Type B pancreatic cell (in vitro differentiated cells): ENCODE measurements around the gene IGDCC3. TPM values are rescaled to one million over a fixed set of nuclear protein-coding genes. Genes with fewer than 3 reads are reported as not detected.

ENCODE experiments used
- DNase-seq: peaks from one replicate; pipeline ENCODE4 v3.0.0; 2021; ENCODE audit warnings: mixed read lengths; ENCODE audit not compliant: unreplicated experiment; ENCODE audit errors: extremely low spot score
- H3K27ac Mint-ChIP-seq: 2 replicates; pipeline ENCODE4 v1.8.0; 2021; ENCODE audit warnings: mild to moderate bottlenecking, mixed read lengths
- H3K27me3 Mint-ChIP-seq: 2 replicates; pipeline ENCODE4 v1.8.0; 2021; ENCODE audit warnings: mixed read lengths
- H3K36me3 Mint-ChIP-seq: 2 replicates; pipeline ENCODE4 v1.8.0; 2021; ENCODE audit warnings: mixed read lengths
- H3K4me1 Mint-ChIP-seq: one replicate; pipeline ENCODE4 v1.8.0; 2021; ENCODE audit warnings: mixed read lengths; ENCODE audit not compliant: unreplicated experiment
- H3K4me3 Mint-ChIP-seq: 2 replicates; pipeline ENCODE4 v1.8.0; 2021; ENCODE audit warnings: mild to moderate bottlenecking, mixed read lengths
- H3K9me3 Mint-ChIP-seq: 2 replicates; pipeline ENCODE4 v1.8.0; 2021; ENCODE audit warnings: mixed read lengths
- total RNA-seq: library from RNA; stranded (reverse); gene quantifications from 2 replicates; pipeline ENCODE4 v1.2.1, GENCODE V29; 2021; ENCODE audit warnings: low replicate concordance
- TF ChIP-seq, protein P1 (sequence below): fragments of 200-600 bp; sonication (generic); conservative IDR thresholded peaks from 2 replicates; pipeline ENCODE4 v1.5.0; 2021; ENCODE audit warnings: antibody characterized with exemption, mild to moderate bottlenecking

The IGDCC3 gene
- total RNA-seq, 1 donor from 2014 or later, result 169 TPM

DNA sequence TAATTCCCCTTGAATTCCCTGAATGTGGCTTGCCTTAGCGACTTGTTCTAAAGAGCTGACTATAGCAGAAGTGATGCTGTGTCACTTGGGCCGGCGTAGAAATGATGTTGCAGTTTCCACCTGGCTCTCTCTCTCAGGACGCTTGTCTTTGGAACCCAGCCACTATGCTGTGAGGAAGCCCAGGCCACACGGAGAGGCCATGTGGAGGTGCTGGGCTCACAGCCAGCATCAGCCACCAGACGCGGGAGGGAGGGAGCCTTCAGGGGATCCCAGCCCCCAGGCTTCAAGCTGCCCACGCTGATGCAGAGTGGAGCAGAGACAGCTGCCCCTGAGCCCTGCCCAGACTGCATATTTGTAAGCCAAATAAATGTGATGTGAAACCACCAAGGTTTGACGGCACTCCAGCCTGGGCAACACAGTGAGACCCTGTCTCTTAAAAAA lies 54.7 kb downstream of the IGDCC3 start:
- no peak overlapping the region for H3K27ac Mint-ChIP-seq

DNA sequence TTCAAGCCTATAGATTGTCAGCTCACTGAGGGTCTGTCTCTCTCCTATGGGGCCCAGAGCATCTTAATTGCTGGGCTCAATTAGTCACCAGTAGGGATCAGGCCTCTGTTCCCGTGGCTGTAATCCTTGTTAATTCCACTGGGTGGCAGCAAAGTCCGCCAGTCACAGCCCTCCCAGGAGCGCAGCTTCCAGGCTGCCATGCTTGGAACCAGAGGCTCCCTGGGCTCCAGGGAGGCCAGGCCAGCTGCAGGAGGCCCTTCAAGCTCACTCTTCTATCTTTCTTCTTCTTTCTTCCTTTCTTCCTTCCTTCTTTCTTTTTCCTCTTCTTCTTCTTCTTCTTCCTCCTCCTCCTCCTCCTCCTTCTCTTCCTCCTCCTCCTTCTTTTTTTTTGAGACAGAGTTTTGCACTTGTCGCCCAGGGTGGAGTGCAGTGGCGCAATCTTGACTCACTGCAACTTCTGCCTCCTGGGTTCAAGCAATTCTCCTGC lies 58.9 kb downstream of the IGDCC3 start:
- DNase-seq, result peak; percentile 85
- no peaks in the 10 kb centered on the region for H3K27me3 Mint-ChIP-seq
- no peaks in the 10 kb centered on the region for H3K36me3 Mint-ChIP-seq
- H3K4me1 Mint-ChIP-seq, result peaks cover 12% of the 10 kb centered on the region
- no peak overlapping the region for H3K27ac Mint-ChIP-seq
- TF ChIP-seq, protein P1, sequence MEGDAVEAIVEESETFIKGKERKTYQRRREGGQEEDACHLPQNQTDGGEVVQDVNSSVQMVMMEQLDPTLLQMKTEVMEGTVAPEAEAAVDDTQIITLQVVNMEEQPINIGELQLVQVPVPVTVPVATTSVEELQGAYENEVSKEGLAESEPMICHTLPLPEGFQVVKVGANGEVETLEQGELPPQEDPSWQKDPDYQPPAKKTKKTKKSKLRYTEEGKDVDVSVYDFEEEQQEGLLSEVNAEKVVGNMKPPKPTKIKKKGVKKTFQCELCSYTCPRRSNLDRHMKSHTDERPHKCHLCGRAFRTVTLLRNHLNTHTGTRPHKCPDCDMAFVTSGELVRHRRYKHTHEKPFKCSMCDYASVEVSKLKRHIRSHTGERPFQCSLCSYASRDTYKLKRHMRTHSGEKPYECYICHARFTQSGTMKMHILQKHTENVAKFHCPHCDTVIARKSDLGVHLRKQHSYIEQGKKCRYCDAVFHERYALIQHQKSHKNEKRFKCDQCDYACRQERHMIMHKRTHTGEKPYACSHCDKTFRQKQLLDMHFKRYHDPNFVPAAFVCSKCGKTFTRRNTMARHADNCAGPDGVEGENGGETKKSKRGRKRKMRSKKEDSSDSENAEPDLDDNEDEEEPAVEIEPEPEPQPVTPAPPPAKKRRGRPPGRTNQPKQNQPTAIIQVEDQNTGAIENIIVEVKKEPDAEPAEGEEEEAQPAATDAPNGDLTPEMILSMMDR, result peak; percentile 98
- H3K4me3 Mint-ChIP-seq, result no peak overlapping the region
- H3K9me3 Mint-ChIP-seq, result no peaks in the 10 kb centered on the region

More for the DNA sequence above, 54.7 kb downstream of the IGDCC3 start:
- peak overlapping the region; percentile 41 for H3K4me3 Mint-ChIP-seq
- TF ChIP-seq, protein P1, result no peak
- no peaks in the 10 kb centered on the region for H3K27me3 Mint-ChIP-seq
- H3K4me1 Mint-ChIP-seq, result peaks cover 26% of the 10 kb centered on the region
- H3K9me3 Mint-ChIP-seq, result no peaks in the 10 kb centered on the region
- H3K36me3 Mint-ChIP-seq, result peaks cover 3% of the 10 kb centered on the region
- DNase-seq, result no peak

DNA sequence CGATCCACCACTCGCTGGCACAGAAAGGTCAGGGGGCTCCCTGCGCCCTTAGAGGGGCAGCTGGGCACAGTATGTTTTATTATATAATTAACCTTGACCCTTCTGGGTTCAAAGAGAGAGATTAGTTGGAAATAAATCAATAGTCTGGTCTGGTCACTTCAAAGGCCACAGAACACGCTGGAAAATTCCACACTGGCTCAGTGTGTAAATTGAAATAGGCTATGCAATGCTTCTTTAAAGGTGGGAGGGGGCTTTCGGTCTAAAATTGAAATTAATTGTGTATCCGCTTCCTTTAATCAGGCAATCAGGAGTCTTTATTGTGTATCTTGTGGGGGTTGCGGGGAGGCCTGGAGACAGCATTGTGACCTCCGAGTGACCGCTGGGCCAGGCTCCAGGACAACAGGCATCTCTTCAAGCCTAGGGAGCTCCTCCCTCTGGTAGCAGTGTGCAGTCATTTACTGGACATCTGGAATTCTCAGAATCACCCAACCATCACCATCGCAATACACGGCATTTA lies 65.3 kb downstream of the IGDCC3 start:
- no peak for DNase-seq
- Mint-ChIP-seq H3K4me1 (peaks cover 17% of the 10 kb centered on the region), H3K27ac (peak overlapping the region; percentile 61), H3K36me3 (no peaks in the 10 kb centered on the region), H3K9me3 (no peaks in the 10 kb centered on the region), H3K4me3 (peak overlapping the region; percentile 40), H3K27me3 (no peaks in the 10 kb centered on the region)
- TF ChIP-seq, protein P1, result no peak

DNA sequence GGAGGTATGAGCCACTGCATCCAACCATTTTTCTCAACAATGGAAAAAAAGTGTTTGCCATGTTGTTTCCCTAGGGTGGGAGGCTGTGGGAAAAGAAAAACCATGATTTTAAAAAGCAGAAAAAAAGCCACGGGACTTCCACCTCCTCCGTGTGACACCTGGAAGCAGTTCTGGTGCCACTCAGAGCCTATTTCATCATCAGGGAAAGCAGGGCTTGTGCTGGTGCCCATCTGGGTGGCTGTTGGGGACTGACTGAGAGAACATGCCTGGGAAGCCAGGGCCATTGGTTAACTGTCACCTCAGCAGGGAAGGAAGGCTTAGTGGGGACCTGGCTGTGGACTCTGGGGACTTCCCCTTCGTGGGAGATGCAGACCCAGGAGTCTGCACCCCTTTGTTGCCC lies 66.0 kb downstream of the IGDCC3 start:
- Mint-ChIP-seq H3K27me3 (no peaks in the 10 kb centered on the region), H3K4me1 (peaks cover 17% of the 10 kb centered on the region), H3K27ac (no peak overlapping the region), H3K9me3 (no peaks in the 10 kb centered on the region), H3K36me3 (no peaks in the 10 kb centered on the region), H3K4me3 (no peak overlapping the region)
- no peak for DNase-seq
- TF ChIP-seq, protein P1, result no peak

DNA sequence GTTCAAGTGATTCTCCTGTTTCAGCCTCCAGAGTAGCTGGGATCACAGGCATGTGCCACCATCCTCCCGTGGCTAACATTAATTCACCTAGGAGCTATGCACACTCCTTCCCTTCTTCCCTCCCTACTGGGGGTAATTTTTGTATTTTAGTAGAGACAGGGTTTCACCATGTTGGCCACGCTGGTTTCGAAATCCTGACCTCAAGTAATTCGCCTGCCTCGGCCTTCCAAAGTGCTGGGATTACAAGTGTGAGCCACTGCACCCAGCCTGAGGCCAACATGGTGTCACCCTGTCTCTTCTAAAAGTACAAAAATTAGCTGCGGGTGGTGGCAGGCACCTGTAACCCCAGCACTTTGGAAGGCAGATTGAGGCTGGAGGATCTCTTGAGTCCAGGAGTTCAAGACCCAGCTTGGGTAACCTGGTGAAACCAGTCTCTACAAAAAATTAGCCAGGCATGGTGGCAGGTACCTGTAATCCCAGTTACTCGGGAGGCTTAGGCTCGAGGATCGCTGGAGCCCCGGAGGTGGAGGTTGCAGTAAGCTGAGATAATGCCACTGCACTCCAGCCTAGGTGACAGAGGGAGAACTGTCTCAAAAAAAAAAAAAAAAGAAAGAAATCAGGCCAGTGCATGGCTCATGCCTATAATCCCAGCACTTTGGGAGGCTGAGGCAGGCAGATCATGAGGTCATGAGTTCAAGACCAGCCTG lies 67.2 kb downstream of the IGDCC3 start:
- DNase-seq, result no peak
- no peaks in the 10 kb centered on the region for H3K27me3 Mint-ChIP-seq
- peaks cover 17% of the 10 kb centered on the region for H3K4me1 Mint-ChIP-seq
- no peaks in the 10 kb centered on the region for H3K9me3 Mint-ChIP-seq
- TF ChIP-seq, protein P1, result no peak
- H3K36me3 Mint-ChIP-seq, result no peaks in the 10 kb centered on the region
- no peak overlapping the region for H3K4me3 Mint-ChIP-seq
- H3K27ac Mint-ChIP-seq, result no peak overlapping the region
